GM18867 (cell line): ENCODE results near the gene SLAMF8.

Experiments used
- ATAC-seq: cut with Tn5 transposase; IDR thresholded peaks from one replicate; pipeline ENCODE4 v1.9.1; 2021; ENCODE audit warnings: mild to moderate bottlenecking, moderate library complexity; ENCODE audit not compliant: unreplicated experiment

SLAMF8 gene

DNA sequence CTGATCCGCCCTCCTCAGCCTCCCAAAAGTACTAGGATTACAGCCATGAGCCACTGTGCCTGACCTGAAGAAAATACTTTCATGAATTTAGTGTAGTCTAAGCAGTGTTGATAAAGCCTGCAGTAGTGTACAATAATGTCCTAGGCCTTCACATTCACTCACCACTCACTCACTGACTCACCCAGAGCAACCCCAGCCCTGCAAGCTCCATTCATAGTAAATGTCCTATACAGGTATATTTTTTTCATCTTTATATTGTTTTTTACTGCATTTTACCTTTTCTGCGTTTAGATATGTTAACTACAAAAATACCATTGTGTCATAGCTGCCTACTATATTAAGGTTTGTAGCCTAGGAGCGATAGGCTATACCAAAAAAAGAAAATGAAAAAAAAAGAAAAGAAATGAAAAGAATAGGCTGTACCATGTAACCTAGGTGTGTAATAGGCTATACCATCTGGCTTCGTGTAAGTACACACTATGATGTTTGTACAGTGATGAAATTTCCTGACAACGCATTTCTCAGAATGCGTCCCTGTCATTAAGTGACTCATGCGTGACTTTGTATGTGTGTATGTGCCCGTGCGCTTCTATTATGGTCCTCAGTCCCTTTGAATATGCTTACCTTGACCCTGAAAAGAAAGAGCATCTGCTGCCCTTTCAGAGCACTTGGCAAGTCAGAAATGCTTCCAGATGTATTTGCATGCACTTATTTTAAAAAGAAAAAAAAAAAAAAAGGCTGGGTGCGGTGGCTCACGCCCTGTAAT, 9.2 kb upstream of the SLAMF8 start:
- ATAC-seq, result no peak

GRCh38 chr1:159821171-159821867, 5.4 kb upstream of the SLAMF8 start:
- peak; percentile 65 for ATAC-seq

- no peak for ATAC-seq
Measured at GRCh38 chr1:159823406-159823805, 3.3 kb upstream of the SLAMF8 start.

GRCh38 chr1:159825564-159825963, 1.1 kb upstream of the SLAMF8 start:
- ATAC-seq, result no peak

DNA sequence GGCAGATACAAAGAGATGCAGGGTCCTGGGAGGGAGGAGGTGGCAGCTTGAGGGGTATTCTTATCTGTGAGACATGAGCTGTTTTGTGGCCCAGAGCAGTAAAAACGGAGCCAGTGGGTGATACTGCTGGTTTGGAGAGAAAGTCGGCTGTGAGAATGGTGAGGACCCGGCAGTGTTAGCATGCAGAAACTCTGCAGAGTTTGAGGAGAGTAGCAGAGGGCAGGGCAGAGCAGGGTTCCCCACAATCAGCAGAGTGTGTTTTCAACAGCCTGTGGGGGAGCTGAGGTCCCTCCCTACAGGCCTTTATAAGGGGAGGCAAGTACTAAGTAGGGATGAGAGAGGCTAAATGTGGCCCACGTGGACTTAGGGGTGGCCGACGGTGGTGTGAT, 423 bp downstream of the SLAMF8 start:
- ATAC-seq, result no peak

- no peak for ATAC-seq
Measured at GRCh38 chr1:159827549-159827948, 876 bp downstream of the SLAMF8 start.

- ATAC-seq, result no peak
Measured at GRCh38 chr1:159828176-159828575, 1.5 kb downstream of the SLAMF8 start.

DNA sequence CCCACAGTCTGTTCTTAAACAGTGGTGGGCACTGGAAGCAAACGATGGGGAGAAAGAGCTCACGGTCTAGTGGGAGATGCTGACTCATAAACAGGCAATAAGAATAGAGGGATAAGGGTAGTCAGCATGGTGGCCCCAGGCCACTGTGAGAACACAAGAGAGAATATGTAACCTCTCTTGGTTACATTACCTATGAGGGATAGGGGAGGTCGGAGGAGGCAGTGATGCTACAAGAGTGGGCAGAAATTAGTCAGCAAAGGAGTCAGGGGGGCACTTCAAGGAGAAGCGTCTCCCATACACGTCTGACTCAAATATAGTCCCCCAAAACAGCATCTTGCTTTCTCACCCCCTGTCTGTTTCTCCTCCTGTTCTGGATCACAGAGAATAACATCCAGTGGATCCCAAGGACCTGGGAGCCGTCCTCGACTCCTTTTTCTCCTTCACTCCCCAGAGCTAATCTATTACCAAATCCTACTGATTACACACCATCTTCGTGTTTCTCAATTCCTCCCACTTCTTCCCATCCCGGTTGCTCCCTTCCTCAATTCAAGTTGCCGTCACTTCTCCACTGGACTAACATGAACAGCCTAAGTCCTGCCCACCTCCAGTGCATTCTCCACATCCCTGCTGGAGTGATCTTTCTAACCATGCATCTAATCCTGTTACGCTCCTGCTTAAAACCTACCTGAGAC, 2.1 kb downstream of the SLAMF8 start:
- no peak for ATAC-seq

DNA sequence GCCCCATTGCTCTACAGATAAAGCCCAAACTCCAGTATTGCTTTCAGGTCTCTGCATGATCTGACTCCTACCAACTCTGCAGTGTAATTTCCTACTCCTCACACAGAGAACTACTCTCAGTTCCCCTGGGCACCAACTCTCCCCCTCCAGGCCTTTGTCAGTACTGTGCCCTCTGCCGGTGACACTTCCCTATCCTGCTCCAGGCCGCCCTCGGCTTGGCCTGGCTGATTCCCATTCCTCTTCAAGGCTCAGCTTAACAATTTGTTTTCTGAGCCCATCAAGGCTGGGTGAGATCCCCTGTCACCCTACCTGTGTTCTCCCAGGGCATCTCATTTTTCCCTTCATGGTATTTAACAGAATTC, 2.6 kb downstream of the SLAMF8 start:
- peak; percentile 83 for ATAC-seq

DNA sequence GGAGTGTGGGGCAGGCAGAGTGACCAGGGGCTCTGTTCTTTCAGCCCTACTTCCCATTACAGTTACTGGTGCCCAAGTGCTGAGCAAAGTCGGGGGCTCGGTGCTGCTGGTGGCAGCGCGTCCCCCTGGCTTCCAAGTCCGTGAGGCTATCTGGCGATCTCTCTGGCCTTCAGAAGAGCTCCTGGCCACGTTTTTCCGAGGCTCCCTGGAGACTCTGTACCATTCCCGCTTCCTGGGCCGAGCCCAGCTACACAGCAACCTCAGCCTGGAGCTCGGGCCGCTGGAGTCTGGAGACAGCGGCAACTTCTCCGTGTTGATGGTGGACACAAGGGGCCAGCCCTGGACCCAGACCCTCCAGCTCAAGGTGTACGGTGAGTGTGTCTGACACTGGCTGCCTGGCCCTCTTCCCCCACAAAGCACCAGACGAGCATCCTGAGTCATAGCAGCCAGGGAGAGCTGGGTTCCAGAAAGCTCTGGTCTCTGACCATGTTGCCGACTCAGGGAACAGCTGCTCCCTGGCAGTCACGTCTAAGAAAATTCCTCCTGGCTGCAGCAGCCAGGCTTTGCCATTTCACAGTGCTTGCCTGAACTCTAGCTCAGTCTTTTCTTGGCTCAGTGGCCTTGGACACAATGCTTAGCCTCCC, 3.3 kb downstream of the SLAMF8 start:
- ATAC-seq, result no peak

DNA sequence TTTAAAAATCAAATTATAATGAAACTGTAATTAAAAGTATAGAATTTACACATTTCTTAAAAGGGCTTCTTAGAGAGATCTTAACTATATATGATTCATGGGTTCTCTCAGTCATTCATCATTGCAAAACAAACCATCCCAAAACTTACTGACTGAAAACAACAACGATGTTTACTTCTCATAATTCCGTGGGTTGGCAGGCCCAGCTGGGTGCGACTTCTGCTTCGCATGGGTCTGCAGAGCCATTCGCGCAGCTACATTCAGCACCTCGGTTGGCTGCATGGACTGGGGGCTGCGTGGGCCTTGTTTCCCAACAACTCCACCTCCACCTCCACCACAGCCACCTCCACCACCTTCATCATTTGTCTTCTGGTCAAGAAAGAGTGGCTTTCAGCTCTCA, 4.0 kb downstream of the SLAMF8 start:
- ATAC-seq, result no peak

GRCh38 chr1:159831412-159832141, 4.9 kb downstream of the SLAMF8 start:
- ATAC-seq, result no peak

- ATAC-seq, result no peak
Measured at GRCh38 chr1:159832309-159832708, 5.6 kb downstream of the SLAMF8 start.

GRCh38 chr1:159835356-159835755, 8.7 kb downstream of the SLAMF8 start:
- no peak for ATAC-seq

- no peak for ATAC-seq
Measured at GRCh38 chr1:159835862-159836525, 9.3 kb downstream of the SLAMF8 start.

GRCh38 chr1:159838715-159839114, 12.0 kb downstream of the SLAMF8 start:
- peak; percentile 44 for ATAC-seq

- peak; percentile 60 for ATAC-seq
Measured at GRCh38 chr1:159839116-159839849, 12.6 kb downstream of the SLAMF8 start.

GRCh38 chr1:159841749-159842148, 15.1 kb downstream of the SLAMF8 start:
- ATAC-seq, result no peak

DNA sequence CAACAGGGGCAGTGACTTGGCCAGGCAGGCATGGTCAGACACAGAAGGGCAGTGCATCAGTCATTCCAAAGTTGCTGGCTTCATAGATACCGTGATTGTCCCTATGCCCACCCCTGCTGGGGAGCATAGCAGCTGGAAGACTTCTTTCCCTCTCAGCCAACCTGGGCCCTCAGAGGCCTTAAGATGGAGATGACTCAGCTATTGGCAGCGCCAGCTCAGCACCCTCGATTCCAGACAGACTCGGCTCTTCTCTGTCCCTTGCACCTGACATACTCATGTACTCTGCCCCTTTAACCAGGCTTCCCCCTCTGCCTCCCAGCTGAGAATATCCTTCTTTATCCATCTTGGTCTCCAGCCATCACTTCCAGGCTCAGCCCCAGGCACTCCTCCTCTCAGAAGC, 16.8 kb downstream of the SLAMF8 start:
- no peak for ATAC-seq
